ENCODE results near the gene AMPD2. TPM values are rescaled to one million over a fixed set of nuclear protein-coding genes. Genes with fewer than 3 reads are reported as not detected.
"Not testable (repeated sequence)": the region's sequence is repeated elsewhere in the genome, so short reads cannot be mapped to it uniquely, and the experiment has no call there.

Gene AMPD2
- total RNA-seq, 1 donor from 2014 or later, result 74.2 TPM

DNA sequence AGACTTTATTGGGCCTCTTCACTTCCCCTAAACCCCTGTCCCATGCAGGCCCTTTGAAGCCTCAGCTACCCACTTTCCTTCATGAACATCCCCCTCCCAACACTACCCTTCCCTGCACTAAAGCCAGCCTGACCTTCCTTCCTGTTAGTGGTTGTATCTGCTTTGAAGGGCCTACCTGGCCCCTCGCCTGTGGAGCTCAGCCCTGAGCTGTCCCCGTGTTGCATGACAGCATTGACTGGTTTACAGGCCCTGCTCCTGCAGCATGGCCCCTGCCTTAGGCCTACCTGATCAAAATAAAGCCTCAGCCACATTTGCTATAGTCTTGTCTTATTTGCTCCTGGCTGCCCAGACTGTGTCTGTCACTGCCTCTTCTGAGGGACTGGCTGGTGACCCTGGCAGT lies 41.8 kb downstream of the AMPD2 start:
- Histone ChIP-seq H3K4me3 (no peak overlapping the region), H3K9me3 (no peaks in the 10 kb centered on the region), H3K27ac (no peak overlapping the region), H3K4me1 (no peaks in the 10 kb centered on the region), H3K36me3 (peaks cover 0 to 7% of the 10 kb centered on the region in 2 donors), H3K27me3 (no peaks in the 10 kb centered on the region)
- TF ChIP-seq, protein P1, sequence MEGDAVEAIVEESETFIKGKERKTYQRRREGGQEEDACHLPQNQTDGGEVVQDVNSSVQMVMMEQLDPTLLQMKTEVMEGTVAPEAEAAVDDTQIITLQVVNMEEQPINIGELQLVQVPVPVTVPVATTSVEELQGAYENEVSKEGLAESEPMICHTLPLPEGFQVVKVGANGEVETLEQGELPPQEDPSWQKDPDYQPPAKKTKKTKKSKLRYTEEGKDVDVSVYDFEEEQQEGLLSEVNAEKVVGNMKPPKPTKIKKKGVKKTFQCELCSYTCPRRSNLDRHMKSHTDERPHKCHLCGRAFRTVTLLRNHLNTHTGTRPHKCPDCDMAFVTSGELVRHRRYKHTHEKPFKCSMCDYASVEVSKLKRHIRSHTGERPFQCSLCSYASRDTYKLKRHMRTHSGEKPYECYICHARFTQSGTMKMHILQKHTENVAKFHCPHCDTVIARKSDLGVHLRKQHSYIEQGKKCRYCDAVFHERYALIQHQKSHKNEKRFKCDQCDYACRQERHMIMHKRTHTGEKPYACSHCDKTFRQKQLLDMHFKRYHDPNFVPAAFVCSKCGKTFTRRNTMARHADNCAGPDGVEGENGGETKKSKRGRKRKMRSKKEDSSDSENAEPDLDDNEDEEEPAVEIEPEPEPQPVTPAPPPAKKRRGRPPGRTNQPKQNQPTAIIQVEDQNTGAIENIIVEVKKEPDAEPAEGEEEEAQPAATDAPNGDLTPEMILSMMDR (IDR thresholded peaks at IDR 0.05), result no peak
- DNase-seq (ENCODE audit: low spot score in 2 of 2), result no peak
- intact Hi-C loops (cut with DNase I), result no loop called here

DNA sequence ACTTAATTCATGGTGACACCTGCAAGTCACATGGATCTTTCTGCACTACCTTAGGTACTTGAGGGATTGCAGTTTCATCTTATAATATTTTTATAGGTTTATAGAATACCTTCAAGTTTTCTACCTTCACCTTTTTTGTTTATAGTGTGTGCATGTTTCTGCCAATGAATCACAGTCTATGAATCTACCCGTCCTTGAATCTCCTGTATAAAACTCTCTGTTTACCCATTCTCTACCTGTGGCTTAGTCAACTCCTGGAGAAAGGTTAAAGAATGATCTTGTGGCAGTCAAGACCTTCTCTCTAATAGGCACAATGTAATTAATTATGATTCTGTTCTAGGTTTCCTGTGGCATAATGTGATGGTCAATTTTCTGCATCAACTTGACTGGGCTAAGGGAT lies 45.0 kb downstream of the AMPD2 start:
- H3K9me3 ChIP-seq, result no peaks in the 10 kb centered on the region
- TF ChIP-seq, protein P1 (IDR thresholded peaks at IDR 0.05), result no peak
- no peak for DNase-seq (ENCODE audit: low spot score in 2 of 2)
- peaks cover 0 to 5% of the 10 kb centered on the region in 2 donors for H3K4me1 ChIP-seq
- H3K27me3 ChIP-seq, result no peaks in the 10 kb centered on the region
- intact Hi-C loops (cut with DNase I), result no loop called here
- H3K36me3 ChIP-seq, result no peaks in the 10 kb centered on the region
- H3K4me3 ChIP-seq, result no peak overlapping the region
- H3K27ac ChIP-seq, result no peak overlapping the region

DNA sequence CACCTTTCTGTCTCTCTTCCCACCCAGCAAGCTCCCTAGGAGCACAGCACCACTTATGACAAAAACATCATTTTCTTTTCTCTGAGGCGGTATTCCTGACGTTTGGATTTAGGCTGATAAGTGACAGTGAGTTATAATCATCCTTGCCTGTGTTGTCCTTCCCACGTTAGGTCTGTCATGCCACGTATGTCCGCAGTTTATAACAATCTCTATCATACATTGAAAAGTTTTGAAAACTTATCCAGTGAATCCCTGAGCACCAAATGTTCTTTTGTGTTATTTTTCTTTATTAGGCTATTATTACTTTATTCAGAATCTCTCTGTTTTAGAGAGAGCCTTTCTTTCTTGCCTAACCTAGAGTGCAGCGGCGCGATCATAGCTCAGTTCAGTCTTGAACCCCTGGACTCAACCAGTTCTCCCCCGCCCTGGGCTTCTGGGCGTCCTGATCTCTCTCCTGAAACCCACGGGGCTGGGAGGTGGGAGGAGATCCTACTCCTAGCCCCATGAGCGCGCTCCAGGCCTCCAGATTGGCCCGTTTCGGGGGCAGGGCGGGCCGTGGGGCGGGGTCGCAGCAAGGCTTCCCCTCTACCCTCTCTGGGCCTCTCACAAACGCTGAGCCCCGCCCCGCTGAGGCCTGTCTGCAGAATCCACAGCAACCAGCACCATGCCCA lies 48.0 kb downstream of the AMPD2 start, which contains the start of gene GSTM2:
TSS of gene GSTM2 (plus strand) at position 606 of the 671 bp plus-strand sequence. CDS start at position 665, 59 bp downstream.
- peak within 1 kb of the TSS; percentile 59 to 66 for H3K4me3 ChIP-seq
- peaks cover under 1 to 11% of the 10 kb centered on the region in 2 donors for H3K36me3 ChIP-seq
- no peaks in the 10 kb centered on the region for H3K9me3 ChIP-seq
- H3K27ac ChIP-seq, result peak within 1 kb of the TSS; percentile 22 to 28
- no peaks in the 10 kb centered on the region for H3K27me3 ChIP-seq
- intact Hi-C loops (cut with DNase I), result loop anchor here (1.0 kb wide), 1 partner anchor 11 kb away; the partner anchor contains the start of gene GSTM4
- TF ChIP-seq, protein P1 (IDR thresholded peaks at IDR 0.05), result no peak
- peaks cover 0 to 5% of the 10 kb centered on the region in 2 donors for H3K4me1 ChIP-seq
- DNase-seq (ENCODE audit: low spot score in 2 of 2), result peak; percentile 80 to 97

DNA sequence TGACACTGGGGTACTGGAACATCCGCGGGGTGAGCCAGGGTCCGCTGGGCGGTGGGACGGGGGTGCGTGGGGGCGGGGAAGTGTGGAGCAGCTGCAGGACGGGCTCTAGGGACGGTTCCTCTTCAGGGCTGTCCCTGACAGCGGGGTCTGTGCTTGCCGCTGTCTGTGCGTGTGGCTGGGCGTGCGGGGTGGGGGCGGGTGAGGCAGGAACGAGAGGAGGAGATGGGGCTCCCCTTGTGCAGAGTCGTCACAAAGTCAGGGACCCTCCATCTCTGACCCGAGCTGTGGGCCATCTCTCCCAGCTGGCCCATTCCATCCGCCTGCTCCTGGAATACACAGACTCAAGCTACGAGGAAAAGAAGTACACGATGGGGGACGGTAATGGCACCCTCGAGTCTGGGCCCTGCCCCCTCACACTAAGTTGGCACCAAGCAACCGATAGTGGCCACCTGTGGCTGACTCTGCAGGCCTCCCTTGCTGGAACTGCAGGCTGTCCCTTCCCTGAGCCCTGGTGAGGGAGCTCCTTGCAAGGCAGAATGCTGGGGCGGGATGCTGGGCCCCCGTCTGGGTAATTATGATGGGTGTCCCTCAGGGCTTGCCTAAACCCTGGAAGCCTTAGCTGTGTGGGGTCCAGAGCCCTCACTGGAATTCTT lies 48.6 kb downstream of the AMPD2 start:
- no peak for DNase-seq (ENCODE audit: low spot score in 2 of 2)
- peaks cover 0 to 5% of the 10 kb centered on the region in 2 donors for H3K4me1 ChIP-seq
- peak overlapping the region; percentile 14 to 22 for H3K27ac ChIP-seq
- H3K27me3 ChIP-seq, result no peaks in the 10 kb centered on the region
- H3K4me3 ChIP-seq, result peak overlapping the region; percentile 59 to 66
- intact Hi-C loops (cut with DNase I), result loop anchor here (1.0 kb wide), 1 partner anchor 12 kb away; the partner anchor contains the start of gene GSTM4
- TF ChIP-seq, protein P1 (IDR thresholded peaks at IDR 0.05), result no peak
- H3K36me3 ChIP-seq, result peaks cover 7 to 11% of the 10 kb centered on the region in 2 donors
- H3K9me3 ChIP-seq, result no peaks in the 10 kb centered on the region

DNA sequence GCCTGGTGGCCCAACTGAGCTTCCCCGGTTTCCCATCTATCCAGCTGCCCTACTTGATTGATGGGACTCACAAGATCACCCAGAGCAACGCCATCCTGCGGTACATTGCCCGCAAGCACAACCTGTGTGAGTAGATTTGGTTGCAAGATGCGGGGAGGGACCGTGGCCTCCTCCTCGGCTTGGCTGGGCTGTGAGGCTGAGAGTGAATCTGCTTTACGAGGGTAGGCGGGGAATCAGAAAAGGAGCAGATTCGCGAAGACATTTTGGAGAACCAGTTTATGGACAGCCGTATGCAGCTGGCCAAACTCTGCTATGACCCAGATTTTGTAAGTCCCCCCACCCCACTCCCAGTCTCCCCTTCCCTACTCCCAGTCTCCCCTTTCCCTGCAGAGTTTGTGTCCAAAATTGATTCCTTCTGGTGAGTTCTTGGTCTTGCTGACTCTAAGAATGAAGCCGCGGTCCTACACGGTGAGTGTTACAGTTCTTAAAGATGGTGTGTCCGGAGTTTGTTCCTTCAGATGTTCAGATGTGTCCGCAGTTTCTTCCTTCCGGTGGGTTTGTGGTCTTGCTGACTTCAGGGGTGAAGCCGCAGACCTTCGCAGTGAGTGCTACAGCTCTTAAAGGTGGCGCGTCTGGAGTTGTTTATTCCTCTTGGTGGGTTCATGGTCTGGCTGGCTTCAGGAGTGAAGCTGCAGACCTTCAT lies 49.8 kb downstream of the AMPD2 start:
- Histone ChIP-seq H3K27ac (no peak overlapping the region), H3K4me1 (peaks cover 0 to 5% of the 10 kb centered on the region in 2 donors), H3K4me3 (no peak overlapping the region), H3K36me3 (peaks cover 7 to 16% of the 10 kb centered on the region in 2 donors), H3K27me3 (no peaks in the 10 kb centered on the region), H3K9me3 (no peaks in the 10 kb centered on the region)
- DNase-seq (ENCODE audit: low spot score in 2 of 2), result no peak
- TF ChIP-seq, protein P1 (IDR thresholded peaks at IDR 0.05), result no peak
- intact Hi-C loops (cut with DNase I), result no loop called here

DNA sequence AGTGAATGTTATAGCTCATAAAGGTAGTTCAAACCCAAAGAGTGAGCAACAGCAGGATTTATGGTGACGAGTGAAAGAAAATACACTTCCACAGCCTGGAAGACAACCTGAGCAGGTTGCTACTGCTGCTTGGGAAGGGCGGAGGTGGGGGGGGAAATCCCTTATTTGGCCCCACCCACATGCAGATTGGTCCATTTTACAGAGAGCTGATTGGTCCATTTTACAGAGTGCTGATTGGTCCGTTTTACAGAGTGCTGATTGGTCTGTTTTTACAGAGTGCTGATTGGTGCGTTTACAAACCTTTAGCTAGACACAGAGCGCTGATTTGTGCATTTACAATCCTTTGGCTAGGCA lies 50.3 kb downstream of the AMPD2 start:
- not testable (repeated sequence) for H3K4me1 ChIP-seq

More for the DNA sequence above, 50.3 kb downstream of the AMPD2 start:
- H3K27ac ChIP-seq; H3K27me3 ChIP-seq; H3K9me3 ChIP-seq; DNase-seq (ENCODE audit: low spot score in 2 of 2); H3K4me3 ChIP-seq; intact Hi-C loops (cut with DNase I): not testable (repeated sequence)
- peaks cover 7 to 18% of the 10 kb centered on the region in 2 donors for H3K36me3 ChIP-seq
